HG02610 (cell line): ENCODE data around the gene RNMT.
"Not testable (repeated sequence)": the region's sequence is repeated elsewhere in the genome, so short reads cannot be mapped to it uniquely, and the experiment has no call there.

Source experiments
- ATAC-seq: cut with Tn5 transposase; IDR thresholded peaks from one replicate; pipeline ENCODE4 v1.9.1; 2021; ENCODE audit warnings: mild to moderate bottlenecking, moderate library complexity; ENCODE audit not compliant: unreplicated experiment

RNMT gene

DNA sequence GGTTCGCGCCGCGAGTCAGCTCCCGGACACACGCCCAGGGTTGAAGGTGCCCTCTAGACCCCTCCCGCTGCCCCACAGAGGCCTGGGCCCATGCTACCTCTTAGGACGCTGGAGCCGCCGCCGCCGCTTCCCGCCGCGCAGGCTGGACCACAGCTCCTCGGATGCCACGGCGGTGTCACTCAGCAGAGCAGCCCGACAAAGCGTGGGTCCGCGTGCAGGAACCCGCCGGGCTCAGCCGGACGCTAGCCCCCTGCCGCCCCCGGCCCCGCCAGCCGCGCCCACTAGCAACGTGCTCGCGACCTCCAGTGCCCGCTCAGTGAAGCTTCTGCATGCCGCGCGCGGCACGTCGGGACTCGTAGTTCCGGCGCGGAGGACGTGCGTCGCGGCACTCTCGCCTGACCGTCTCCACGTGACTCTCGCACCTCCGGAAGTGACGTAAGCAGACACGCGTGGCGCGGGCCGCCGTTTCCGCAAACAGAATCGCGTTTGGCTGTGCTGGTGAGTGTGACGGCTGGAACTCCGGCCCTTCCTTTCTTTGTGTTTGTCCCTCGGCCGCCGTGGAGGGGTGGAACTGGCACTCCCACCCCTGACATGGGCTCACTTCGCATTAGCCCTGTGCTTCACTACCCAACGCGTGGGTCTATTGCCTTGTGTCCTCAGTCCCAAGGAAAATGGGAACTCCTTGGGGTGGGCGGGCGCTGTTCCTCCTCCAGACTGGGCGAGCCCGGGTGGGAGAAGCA, at the start of gene RNMT, which contains the start of gene FAM210A:
TSS of gene RNMT (plus strand) at position 442 of the 740 bp plus-strand sequence. CDS start 4,845 bp downstream, outside the sequence.
TSS of gene FAM210A (minus strand) at position 327 of the 740 bp plus-strand sequence. CDS start 44,481 bp downstream, outside the sequence.
- ATAC-seq: peak; percentile 95

DNA sequence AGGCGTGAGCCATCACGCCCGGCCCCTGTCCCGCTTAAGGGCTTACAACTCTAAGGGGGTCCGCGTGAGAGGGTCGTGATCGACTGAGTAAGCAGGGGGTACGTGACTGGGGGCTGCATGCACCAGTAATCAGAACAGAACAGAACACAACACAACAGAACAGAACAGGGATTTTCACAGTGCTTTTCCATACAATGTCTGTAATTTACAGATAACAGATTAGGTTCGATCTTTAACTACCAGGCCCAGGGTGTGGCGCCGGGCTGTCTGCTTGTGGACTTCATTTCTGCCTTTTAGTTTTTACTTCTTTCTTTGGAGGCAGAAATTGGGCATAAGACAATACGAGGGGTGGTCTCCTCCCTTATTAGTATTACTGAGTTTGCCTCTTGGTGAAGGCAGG, 49.1 kb upstream of the RNMT start:
- not testable (repeated sequence) for ATAC-seq

DNA sequence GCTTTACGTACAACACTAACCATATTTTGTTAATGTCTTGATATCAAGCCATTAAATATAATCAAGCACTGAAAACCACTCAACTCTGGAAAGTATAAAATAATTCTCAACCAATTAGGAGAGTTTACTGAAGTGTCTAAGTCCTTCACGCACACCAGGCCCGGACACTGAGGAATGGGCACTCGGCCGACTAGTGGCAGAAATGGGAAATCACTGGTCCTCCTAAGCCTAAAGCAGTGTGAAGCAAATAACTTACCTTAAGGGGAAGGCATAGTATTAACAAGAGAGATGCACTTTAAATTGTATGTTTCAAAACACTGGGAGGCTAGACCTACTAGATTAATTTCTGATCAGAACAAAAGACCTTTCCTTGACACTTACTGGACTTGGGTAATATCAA, 45.9 kb upstream of the RNMT start:
- ATAC-seq: no peak

DNA sequence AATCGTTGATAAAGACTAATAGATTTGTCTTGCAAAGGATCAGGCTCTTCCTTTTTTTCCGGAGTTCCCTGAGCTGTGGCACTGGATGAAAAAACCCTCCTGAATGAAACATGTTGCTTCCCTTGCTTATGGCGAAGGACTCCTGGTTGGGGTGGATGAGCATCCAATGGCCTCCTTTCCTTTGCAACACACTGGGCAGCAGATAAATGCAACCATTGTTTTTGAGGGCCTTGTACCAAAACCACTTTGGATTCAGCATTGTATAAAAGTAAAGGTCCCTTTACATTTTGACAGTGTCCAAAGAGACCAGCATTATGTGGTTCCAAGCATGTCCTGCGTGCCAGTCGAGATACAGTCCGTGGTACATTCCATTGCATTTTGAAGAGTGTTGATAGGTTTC, 44.8 kb upstream of the RNMT start:
- ATAC-seq: no peak

DNA sequence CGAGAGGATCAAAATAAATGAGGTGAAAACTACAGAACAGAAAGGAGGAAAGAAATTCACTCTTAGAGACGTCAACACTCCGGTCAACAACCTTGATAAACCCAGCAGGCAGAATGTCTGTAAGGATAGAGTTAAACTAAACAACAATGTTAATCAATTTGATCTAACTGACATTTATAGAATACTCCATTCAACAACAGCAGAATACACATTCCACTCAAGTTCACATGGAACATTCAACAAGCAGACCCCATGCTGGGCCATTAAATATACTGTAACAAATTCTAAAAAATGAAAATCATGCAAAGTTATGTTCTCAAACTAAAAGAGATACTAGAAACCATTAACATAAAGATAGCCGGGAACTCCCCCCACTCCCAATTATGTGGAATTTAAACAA, 41.9 kb upstream of the RNMT start:
- no peak for ATAC-seq

DNA sequence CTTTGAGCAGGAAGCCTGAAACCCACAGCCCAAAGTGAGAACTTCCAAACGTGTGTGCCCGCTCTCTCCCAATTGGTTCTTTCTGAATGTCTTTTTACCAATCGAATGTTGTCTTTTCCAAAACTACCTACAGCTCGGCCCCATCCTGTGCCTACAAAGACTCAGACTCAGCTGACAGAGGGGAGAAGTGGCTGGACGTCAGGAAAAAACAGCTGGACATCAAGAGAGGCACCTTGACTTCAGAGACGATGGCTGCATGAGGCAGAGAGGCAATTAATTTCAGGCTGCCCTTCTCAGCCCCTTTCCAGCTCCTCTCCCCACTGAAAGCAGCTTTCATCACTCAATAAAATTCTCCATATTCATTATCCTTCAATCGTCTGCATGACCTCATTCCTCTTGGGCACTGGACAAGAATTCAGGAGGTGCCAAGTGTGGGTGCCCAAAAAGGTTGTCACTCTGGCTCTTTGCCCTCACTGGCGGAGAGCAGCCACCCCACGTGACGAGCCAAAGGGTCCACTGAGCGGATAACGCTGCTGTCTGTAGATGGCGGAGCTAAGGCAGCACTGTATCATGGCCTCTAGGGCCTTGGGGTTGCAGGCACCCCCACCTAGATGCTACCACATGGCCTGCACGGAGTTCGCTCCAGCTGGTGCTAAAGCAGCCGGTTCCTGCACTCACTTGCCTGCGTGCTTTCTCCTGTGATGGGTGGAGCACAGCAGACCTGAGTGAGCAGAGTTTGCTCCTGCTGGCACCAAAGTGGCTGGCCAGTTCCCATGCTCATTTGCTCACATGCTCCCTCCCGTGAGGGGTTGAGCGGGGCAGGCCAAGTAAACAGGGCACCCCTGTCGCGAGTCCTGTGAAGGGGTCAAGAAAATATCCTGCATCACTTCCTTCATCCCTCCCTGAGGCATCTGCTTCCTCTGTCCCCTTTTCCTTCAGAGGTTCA, 38.0 kb upstream of the RNMT start:
- no peak for ATAC-seq

DNA sequence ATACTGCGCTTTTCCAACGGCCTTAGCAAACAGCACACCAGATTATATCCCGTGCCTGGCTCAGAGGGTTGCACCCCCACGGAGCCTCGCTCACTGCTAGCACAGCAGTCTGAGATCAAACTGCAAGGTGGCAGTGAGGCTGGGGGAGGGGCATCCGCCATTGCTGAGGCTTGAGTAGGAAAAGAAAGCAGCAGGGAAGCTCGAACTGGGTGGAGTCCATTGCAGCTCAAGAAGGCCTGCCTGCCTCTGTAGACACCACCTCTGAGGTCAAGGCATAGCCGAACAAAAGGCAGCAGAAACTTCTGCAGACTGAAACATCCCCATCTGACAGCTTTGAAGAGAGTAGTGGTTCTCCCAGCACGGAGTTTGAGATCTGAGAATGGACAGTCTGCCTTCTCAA, 36.4 kb upstream of the RNMT start:
- not testable (repeated sequence) for ATAC-seq

DNA sequence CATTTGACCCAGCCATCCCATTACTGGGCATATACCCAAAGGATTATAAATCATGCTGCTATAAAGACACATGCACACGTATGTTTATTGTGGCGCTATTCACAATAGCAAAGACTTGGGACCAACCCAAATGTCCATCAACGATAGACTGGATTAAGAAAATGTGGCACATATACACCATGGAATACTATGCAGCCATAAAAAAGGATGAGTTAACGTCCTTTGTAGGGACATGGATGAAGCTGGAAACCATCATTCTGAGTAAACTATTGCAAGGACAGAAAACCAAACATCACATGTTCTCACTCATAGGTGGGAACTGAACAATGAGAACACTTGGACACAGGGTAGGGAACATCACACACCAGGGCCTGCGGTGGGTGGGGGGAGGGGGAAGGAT, 31.1 kb upstream of the RNMT start:
- not testable (repeated sequence) for ATAC-seq

DNA sequence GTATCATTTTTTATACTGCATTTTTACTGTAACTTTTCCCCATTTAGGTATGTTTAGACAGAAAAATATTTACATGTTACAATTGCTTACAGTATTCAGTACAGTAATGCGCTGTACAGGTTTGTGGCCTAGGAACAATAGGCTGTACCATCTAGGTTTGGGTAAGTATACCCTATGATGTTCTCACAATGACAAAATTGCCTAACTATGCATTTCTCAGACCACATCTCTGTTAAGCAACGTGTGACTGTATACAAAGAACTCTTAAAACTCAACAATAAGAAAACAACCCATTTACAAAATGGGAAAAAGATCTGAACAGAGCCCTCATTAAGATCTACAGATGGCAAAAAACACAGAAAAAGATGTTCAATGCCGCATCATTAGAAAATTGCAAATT, 29.5 kb upstream of the RNMT start:
- ATAC-seq: no peak

DNA sequence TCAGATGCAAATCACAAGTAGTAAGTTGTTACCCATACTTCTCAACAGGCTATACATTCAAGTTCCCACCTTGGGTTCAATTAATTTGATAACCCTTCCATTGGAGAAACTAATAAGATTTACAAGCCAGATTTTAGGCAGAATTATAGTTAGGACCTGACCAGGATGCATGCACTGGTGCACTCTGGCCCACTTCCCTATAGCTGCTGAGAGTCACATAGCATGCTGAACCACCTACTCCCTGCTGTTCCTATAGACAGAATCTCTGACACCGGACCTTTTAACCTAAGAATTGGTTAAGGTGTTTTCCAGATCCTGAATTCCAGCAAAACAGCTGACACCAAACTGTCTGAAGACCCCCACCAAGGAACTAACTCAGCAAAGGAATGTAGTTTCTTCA, 26.3 kb upstream of the RNMT start:
- ATAC-seq: no peak

DNA sequence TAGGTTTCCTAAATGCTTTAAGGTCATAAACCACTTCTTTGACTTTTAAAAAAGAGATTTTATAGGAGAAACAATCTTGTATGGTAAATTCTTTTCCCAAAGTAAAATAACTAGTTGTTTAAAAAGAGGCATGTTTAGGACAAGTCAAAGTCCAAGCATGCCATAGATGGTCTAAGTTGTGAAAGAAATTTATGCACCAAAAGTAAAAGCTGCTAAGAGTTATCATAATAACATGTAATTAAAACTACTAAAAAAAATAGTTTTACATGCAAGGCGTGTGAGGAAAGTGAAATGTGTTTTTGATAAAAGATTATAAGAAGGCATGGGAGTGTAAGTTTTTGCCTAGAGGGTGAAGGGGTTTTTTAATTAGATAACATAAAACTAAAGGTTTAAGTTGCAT, 22.6 kb upstream of the RNMT start:
- no peak for ATAC-seq

DNA sequence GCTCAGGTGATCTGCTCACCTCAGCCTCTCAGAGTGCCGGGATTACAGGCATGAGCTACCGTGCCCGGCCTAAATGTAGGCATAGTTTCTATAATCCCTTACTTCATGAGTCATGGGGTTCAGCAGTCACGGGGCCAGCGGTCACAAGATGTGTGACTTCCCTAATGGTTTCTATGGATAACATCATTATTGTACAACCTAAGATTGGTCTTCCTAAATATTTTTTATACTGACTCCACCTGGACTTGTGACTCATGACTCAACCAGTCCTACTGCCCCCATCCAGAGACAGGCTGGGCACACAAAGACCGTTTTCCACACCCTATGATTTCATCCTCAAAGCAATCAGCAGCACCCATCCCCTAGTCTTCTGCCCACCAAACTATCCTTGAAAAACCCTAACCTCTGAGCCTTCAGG, 16.1 kb upstream of the RNMT start:
- ATAC-seq: no peak

DNA sequence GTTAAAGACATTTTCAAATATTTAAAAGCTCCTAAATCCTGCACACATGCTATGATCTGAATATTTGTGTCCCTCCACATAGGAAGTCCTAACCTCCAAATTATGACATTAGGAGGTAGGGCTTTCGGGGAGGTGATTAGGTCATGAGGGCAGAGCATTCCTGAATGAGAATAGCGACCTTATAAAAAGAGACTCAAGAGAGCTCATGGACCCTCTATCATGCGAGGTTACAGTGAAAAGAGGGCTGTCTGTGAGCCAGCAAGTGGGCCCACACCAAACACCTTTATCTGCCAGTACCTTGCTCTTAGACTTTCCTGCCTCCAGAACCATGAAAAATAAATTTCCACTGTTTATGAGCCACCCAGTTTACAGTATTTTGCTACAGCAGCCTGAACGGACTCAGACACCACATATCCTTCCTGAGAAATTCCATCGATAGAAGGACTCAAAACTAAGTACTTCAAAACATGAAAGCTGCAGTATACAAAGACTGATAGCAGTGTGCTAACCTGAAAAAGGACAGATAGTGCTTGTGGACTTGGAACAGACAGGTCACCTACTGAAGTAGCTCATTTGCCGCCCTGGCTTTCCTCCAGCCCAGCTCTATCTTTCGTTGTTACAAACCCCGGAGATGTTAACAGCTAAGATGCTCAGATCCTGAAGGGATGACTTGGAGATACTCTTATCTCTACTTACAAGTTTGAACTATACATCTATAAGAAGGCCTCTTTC, 13.9 kb upstream of the RNMT start:
- ATAC-seq: no peak

DNA sequence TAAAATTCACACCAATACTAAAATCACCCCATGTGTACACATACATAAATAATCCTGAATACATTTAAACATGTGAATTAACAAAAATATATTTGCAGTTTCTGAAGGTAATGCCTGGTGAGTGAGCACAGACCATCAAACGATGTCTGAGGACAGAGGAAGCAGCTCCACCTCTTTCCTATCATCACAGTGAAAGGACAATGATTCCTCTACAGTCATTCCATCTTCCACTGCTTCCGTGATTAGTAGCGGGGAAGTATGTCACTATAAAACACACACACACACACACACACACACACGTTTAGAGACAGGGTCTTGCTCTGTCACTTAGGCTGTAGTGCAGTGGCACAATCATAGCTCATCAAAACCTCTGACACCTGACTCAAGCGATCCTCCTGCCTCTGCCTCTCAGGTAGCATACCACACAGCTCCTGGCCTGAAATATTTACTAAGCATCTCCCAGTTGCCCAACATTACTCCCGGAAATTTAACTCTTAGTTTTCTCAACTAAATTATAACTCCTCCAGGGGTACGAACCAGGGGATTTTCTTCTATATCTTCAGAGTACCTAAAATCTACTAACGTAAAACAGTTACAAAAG, 12.9 kb upstream of the RNMT start:
- no peak for ATAC-seq

DNA sequence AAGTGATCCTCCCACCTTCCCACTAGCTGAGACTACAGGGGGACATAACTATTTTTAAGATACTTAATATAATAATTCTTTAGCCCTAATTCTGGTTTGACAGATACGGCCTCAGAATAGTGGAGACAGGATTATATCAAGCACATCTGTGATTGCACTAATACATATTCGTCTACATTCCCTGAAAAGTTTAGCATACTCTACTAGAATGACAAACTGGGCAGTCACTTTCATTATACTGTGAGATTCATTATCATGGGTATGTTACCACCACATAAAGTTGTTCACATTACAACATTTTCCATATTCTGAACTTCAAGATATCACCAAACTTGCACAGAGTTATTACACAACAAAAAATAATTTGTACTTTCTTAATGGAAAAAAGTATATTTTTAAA, 11.1 kb upstream of the RNMT start:
- ATAC-seq: no peak

DNA sequence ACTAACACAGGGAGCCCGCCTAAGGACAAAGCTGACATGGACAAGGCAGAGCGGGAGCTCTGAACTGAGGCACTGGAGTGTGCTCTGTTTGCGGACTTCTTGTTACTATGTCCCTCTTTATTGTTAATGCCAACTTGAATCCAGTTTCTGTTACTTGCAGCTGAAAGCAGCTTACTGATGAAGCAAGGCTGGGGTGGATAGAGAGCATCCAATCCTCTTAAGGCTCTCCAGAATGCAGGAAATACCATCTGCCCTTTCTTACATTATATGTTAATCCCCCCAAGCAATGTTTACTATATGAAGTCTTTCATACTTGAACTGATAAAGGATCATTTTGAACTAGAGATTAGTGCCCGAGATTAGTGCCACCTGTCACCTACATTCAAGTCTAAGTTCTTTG, 9.6 kb upstream of the RNMT start:
- ATAC-seq: no peak

DNA sequence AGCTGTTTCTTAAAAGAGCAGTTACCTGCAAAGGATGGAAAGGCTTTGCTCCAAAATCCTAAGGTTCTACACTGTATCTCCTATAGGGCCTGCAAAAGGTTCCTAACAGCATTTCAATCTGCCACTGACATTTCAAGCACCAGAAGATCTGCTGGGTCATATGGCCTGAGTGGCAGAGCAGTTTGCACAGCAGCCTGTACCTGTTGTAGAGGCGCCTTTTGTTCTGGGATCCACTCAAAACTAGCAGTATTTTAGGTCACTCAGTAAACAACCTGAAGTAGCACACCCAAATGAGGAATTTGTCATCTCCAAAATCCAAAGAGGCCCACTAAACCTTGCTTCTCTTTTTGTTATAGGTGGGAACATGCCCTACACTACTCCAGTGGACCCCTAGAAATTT, 6.3 kb upstream of the RNMT start:
- ATAC-seq: no peak

DNA sequence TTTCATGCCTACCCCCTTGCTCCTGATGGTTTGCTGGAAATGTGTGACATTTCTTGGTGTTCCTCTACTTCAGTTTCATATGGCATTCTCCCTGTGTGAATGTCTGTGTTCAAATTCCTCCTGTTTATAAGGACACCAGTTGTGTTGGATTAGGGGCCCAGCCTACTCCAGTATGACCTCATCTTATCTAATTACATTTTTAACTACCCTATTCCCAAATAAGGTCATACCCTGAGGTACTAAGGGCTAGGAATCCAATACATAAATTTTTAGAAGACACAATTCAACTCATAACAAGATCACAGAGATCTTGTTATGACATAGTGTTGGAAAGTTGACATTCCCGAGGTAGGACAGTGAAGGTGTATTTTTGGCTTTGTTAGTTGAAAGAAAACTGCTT, 5.6 kb upstream of the RNMT start:
- no peak for ATAC-seq

DNA sequence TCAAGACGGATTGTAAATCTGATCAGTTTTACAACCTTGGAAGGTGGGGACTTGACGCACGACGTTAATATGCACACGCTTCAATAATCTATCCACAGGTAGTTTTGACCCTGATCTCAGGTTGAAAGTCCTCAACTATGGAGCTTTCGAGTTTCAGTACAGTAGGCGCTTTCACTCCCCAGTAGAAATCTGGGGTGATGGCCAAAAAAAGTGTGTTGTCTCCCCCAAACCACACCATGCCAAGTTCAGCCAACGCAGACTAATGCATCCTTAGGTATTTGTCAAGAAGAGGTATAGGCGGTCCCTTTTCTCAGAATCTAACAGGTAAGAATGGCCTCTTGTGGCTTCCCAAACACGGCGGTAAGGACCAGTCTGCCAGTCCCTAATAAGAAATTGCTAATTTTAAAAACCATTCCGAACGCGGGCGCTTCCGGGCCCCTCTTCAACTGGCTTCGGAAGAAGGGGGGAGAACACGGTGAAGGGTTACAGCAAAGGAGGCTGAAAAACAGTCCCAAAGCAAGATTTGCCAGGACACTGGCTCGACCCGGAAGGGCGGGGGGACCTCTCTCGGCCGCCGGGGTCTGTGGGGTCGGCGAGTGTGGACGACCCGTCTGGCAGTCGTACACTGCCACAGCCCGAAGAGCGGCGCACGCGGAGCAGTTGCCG, 774 bp upstream of the RNMT start:
- no peak for ATAC-seq

DNA sequence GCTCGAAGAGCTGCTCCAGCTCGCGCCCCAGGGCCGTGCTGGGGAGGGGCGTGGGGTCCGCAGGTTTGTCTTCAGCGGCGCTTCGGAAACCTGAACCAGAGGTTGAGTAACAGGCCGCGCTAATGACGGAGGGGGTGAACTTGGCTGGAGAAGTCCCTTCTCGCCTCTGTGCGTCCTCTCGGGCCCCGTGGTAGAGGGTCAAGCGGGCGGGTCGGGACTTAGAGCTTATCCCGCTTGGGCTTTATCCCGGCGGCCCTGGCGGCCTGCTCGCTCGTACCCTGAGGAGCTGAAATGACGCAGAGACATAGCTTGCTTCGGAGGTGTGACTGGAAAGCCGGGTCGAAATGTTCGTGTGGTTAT, 479 bp downstream of the RNMT start:
- peak; percentile 19 for ATAC-seq
